Liver (tissue), 9 donors: ENCODE measurements around the gene ARSB. TPM values are rescaled to one million over a fixed set of nuclear protein-coding genes. Genes with fewer than 3 reads are reported as not detected.

Experiments
- DNase-seq: peaks from one replicate; pipeline ENCODE4 v3.0.0-alpha.2; 2017; ENCODE audit warnings: low spot score
- H3K27ac ChIP-seq, 2 donors: one replicate each; pipeline ENCODE4 v1.7.0; 2013; ENCODE audit warnings: inconsistent platforms in 2 of 2, low read length in 2 of 2, control low read depth in 1 of 2, low read depth in 1 of 2, mild to moderate bottlenecking in 1 of 2
- H3K27me3 ChIP-seq, 4 donors: one replicate each; pipeline versions ENCODE4 v1.6.1 to v1.7.0; 2013; ENCODE audit warnings: low read length in 3 of 4, inconsistent platforms in 1 of 4, mild to moderate bottlenecking in 1 of 4, moderate library complexity in 1 of 4; ENCODE audit not compliant: control insufficient read depth in 4 of 4, insufficient read depth in 4 of 4
- H3K36me3 ChIP-seq, 4 donors: one replicate each; pipeline versions ENCODE4 v1.6.1 to v1.7.0; 2013; ENCODE audit warnings: low read length in 3 of 4, mild to moderate bottlenecking in 3 of 4, low read depth in 1 of 4, moderate library complexity in 1 of 4; ENCODE audit not compliant: control insufficient read depth in 4 of 4, insufficient read depth in 3 of 4
- H3K4me1 ChIP-seq, 4 donors: one replicate each; pipeline versions ENCODE4 v1.6.1 to v1.7.0; 2013; ENCODE audit warnings: low read length in 3 of 4, mild to moderate bottlenecking in 3 of 4, moderate library complexity in 1 of 4; ENCODE audit not compliant: control insufficient read depth in 4 of 4, insufficient read depth in 4 of 4
- H3K4me3 ChIP-seq, 3 donors: one replicate each; pipeline versions ENCODE4 v1.6.1 to v1.7.0; 2013; ENCODE audit warnings: low read length in 3 of 3, control low read depth in 1 of 3, low read depth in 1 of 3, mild to moderate bottlenecking in 1 of 3
- H3K9ac ChIP-seq, 2 donors: one replicate each; pipeline ENCODE4 v1.7.0; 2013; ENCODE audit warnings: low read length in 2 of 2, mild to moderate bottlenecking in 2 of 2, moderate library complexity in 2 of 2, control low read depth in 1 of 2, low read depth in 1 of 2
- H3K9me3 ChIP-seq, 4 donors: one replicate each; pipeline versions ENCODE4 v1.6.1 to v1.7.0; 2013; ENCODE audit warnings: low read length in 3 of 4; ENCODE audit not compliant: control insufficient read depth in 4 of 4
- EGR1 ChIP-seq, 2 donors: IDR thresholded peaks; 2 replicates each; pipeline ENCODE4 v1.6.1; 2016 to 2018; ENCODE audit warnings: antibody characterized with exemption in 2 of 2, low read depth in 2 of 2
- FOXA1 ChIP-seq: IDR thresholded peaks from 2 replicates; pipeline ENCODE4 v1.6.1; 2016; ENCODE audit warnings: antibody characterized with exemption
- FOXA2 ChIP-seq: IDR thresholded peaks from 2 replicates; pipeline ENCODE4 v1.6.1; 2016; ENCODE audit warnings: antibody characterized with exemption
- GABPA ChIP-seq, 2 donors: IDR thresholded peaks in 1 of 2; conservative IDR thresholded peaks in 1 of 2; 2 replicates each; pipeline ENCODE4 v1.6.1; 2016; ENCODE audit warnings: antibody characterized with exemption in 2 of 2, mild to moderate bottlenecking in 1 of 2, moderate library complexity in 1 of 2
- HNF4A ChIP-seq, 2 donors: conservative IDR thresholded peaks; 2 replicates each; pipeline ENCODE4 v1.6.1; 2016; ENCODE audit warnings: antibody characterized with exemption in 2 of 2, mild to moderate bottlenecking in 2 of 2
- HNF4G ChIP-seq: IDR thresholded peaks from 2 replicates; pipeline ENCODE4 v1.6.1; 2016; ENCODE audit warnings: antibody characterized with exemption
- JUND ChIP-seq, 2 donors: IDR thresholded peaks; 2 replicates each; pipeline ENCODE4 v1.6.1; 2016; ENCODE audit warnings: antibody characterized with exemption in 2 of 2
- NR2F2 ChIP-seq: IDR thresholded peaks from 2 replicates; pipeline ENCODE4 v1.6.1; 2016; ENCODE audit warnings: antibody characterized with exemption
- RAD21 ChIP-seq, 2 donors: IDR thresholded peaks; 2 replicates each; pipeline ENCODE4 v1.6.1; 2016; ENCODE audit warnings: antibody characterized with exemption in 2 of 2, mild to moderate bottlenecking in 2 of 2
- RXRA ChIP-seq, 2 donors: IDR thresholded peaks; 2 replicates each; pipeline ENCODE4 v1.6.1; 2017 to 2018; ENCODE audit warnings: antibody characterized with exemption in 2 of 2, mild to moderate bottlenecking in 1 of 2
- SP1 ChIP-seq: IDR thresholded peaks from 2 replicates; pipeline ENCODE4 v1.6.1; 2018; ENCODE audit warnings: antibody characterized with exemption, mild to moderate bottlenecking
- TAF1 ChIP-seq: conservative IDR thresholded peaks from 2 replicates; pipeline ENCODE4 v1.6.1; 2016; ENCODE audit warnings: antibody characterized with exemption, mild to moderate bottlenecking
- YY1 ChIP-seq: IDR thresholded peaks from 2 replicates; pipeline ENCODE4 v1.6.1; 2016; ENCODE audit warnings: antibody characterized with exemption, mild to moderate bottlenecking
- WGBS: extraction: QIAGEN DNeasy Blood & Tissue Kit; methylation state at CpG from one replicate; pipeline ENCODE4 v1.1.7; 2013; 5-methylcytosine and 5-hydroxymethylcytosine counted together
- polyA plus RNA-seq, 2 donors: library from polyadenylated mRNA; stranded (reverse) in 1 of 2; unstranded in 1 of 2; fragments of 200-250 nt in 1 of 2; fragments of >200 nt in 1 of 2; fragmentation: Nextera tagmentation in 1 of 2; extraction: Ambion mirVana in 1 of 2; gene quantifications; one replicate each; pipeline versions ENCODE4 v1.2.1 to v1.2.3, GENCODE V29; 2013 to 2015
- total RNA-seq, 2 donors: library from RNA; depleted of rRNA; stranded (reverse); fragments of >200 nt; gene quantifications; one replicate each; pipeline ENCODE4 v1.2.3, GENCODE V29; 2014
- TF ChIP-seq, protein P1 (sequence below): IDR thresholded peaks from 2 replicates; pipeline ENCODE4 v1.6.1; 2016; ENCODE audit warnings: antibody characterized with exemption, mild to moderate bottlenecking
- TF ChIP-seq, protein P2 (sequence below): IDR thresholded peaks from 2 replicates; pipeline ENCODE4 v1.6.1; 2016; ENCODE audit warnings: antibody characterized with exemption
- TF ChIP-seq, protein P3 (sequence below): IDR thresholded peaks from 2 replicates; pipeline ENCODE4 v1.6.1; 2016; ENCODE audit warnings: antibody characterized with exemption
- TF ChIP-seq, protein P4 (sequence below): fragments of 150-350 bp; IDR thresholded peaks from 2 replicates; pipeline ENCODE4 v1.5.1; 2017; ENCODE audit warnings: improper control_type of control experiment, low read depth, low read length; ENCODE audit not compliant: missing input control
- TF ChIP-seq, protein P5 (sequence below): IDR thresholded peaks from 2 replicates; pipeline ENCODE4 v1.6.1; 2016; ENCODE audit warnings: antibody characterized with exemption
- donor health status: healthy.
- donor health status: healthy.
- donor health status: healthy.
- donor health status: healthy.
- donor health status: healthy.

ARSB gene
- total and polyA plus RNA-seq, 4 donors, result 3.5 to 26.2 (median 8.7) TPM

DNA sequence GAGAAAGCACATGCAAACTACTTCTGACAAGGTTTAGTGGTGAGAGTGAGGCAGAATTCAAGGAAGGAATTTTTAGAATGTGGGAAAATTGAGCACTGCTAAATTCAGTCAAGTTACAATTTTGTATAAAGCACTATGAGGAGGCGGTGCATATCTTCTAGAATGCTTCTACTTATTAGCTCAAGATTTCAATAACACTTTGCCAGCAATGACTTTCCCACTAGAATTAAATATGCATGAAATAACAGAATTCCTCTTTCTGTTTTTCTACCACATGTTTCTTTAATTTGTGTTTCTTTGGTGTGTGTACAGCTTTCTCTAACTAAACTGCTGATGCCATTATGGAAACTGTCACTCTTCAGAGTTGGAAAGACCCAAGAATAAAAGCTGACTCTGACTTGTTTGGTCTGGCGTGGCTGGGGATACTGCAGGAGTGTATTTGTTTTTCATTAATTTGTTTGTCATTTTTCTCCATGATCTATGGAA, 163.5 kb downstream of the ARSB start:
- Histone ChIP-seq H3K9ac (no peak overlapping the region), H3K36me3 (peaks cover 0 to 2% (median 2%) of the 10 kb centered on the region in 4 donors), H3K27me3 (no peaks in the 10 kb centered on the region), H3K4me1 (peaks cover 0 to 1% (median 0%) of the 10 kb centered on the region in 4 donors), H3K9me3 (no peaks in the 10 kb centered on the region), H3K4me3 (no peak overlapping the region), H3K27ac (no peak overlapping the region)
- no peak for TF ChIP-seq HNF4A (conservative IDR thresholded peaks at IDR 0.05)
- TF ChIP-seq GABPA (IDR thresholded peaks at IDR 0.05 in 1 of 2, conservative IDR thresholded peaks at IDR 0.05 in 1 of 2), result no peak
- TF ChIP-seq, protein P1, sequence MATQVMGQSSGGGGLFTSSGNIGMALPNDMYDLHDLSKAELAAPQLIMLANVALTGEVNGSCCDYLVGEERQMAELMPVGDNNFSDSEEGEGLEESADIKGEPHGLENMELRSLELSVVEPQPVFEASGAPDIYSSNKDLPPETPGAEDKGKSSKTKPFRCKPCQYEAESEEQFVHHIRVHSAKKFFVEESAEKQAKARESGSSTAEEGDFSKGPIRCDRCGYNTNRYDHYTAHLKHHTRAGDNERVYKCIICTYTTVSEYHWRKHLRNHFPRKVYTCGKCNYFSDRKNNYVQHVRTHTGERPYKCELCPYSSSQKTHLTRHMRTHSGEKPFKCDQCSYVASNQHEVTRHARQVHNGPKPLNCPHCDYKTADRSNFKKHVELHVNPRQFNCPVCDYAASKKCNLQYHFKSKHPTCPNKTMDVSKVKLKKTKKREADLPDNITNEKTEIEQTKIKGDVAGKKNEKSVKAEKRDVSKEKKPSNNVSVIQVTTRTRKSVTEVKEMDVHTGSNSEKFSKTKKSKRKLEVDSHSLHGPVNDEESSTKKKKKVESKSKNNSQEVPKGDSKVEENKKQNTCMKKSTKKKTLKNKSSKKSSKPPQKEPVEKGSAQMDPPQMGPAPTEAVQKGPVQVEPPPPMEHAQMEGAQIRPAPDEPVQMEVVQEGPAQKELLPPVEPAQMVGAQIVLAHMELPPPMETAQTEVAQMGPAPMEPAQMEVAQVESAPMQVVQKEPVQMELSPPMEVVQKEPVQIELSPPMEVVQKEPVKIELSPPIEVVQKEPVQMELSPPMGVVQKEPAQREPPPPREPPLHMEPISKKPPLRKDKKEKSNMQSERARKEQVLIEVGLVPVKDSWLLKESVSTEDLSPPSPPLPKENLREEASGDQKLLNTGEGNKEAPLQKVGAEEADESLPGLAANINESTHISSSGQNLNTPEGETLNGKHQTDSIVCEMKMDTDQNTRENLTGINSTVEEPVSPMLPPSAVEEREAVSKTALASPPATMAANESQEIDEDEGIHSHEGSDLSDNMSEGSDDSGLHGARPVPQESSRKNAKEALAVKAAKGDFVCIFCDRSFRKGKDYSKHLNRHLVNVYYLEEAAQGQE, result no peak
- no peak for TF ChIP-seq RAD21 (IDR thresholded peaks at IDR 0.05)
- TF ChIP-seq, protein P2, sequence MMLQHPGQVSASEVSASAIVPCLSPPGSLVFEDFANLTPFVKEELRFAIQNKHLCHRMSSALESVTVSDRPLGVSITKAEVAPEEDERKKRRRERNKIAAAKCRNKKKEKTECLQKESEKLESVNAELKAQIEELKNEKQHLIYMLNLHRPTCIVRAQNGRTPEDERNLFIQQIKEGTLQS, result no peak
- no peak for TF ChIP-seq EGR1 (IDR thresholded peaks at IDR 0.05; ENCODE audit: low read depth in 2 of 2)
- no peak for TF ChIP-seq HNF4G
- TF ChIP-seq, protein P3, sequence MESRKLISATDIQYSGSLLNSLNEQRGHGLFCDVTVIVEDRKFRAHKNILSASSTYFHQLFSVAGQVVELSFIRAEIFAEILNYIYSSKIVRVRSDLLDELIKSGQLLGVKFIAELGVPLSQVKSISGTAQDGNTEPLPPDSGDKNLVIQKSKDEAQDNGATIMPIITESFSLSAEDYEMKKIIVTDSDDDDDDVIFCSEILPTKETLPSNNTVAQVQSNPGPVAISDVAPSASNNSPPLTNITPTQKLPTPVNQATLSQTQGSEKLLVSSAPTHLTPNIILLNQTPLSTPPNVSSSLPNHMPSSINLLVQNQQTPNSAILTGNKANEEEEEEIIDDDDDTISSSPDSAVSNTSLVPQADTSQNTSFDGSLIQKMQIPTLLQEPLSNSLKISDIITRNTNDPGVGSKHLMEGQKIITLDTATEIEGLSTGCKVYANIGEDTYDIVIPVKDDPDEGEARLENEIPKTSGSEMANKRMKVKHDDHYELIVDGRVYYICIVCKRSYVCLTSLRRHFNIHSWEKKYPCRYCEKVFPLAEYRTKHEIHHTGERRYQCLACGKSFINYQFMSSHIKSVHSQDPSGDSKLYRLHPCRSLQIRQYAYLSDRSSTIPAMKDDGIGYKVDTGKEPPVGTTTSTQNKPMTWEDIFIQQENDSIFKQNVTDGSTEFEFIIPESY, result no peak
- no peak for TF ChIP-seq TAF1
- TF ChIP-seq, protein P4, sequence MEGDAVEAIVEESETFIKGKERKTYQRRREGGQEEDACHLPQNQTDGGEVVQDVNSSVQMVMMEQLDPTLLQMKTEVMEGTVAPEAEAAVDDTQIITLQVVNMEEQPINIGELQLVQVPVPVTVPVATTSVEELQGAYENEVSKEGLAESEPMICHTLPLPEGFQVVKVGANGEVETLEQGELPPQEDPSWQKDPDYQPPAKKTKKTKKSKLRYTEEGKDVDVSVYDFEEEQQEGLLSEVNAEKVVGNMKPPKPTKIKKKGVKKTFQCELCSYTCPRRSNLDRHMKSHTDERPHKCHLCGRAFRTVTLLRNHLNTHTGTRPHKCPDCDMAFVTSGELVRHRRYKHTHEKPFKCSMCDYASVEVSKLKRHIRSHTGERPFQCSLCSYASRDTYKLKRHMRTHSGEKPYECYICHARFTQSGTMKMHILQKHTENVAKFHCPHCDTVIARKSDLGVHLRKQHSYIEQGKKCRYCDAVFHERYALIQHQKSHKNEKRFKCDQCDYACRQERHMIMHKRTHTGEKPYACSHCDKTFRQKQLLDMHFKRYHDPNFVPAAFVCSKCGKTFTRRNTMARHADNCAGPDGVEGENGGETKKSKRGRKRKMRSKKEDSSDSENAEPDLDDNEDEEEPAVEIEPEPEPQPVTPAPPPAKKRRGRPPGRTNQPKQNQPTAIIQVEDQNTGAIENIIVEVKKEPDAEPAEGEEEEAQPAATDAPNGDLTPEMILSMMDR, result no peak
- TF ChIP-seq NR2F2, result no peak
- TF ChIP-seq, protein P5, sequence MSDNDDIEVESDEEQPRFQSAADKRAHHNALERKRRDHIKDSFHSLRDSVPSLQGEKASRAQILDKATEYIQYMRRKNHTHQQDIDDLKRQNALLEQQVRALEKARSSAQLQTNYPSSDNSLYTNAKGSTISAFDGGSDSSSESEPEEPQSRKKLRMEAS, result no peak
- no peak for TF ChIP-seq FOXA1
- TF ChIP-seq SP1, result no peak
- TF ChIP-seq JUND (IDR thresholded peaks at IDR 0.05), result no peak
- TF ChIP-seq RXRA (IDR thresholded peaks at IDR 0.05), result no peak
- TF ChIP-seq FOXA2, result no peak
- no peak for TF ChIP-seq YY1
- 97% methylated on average over 2 of the region's 2 CpGs for WGBS
- DNase-seq, result no peak
